SK-N-SH treated with all-trans-retinoic acid at 6 μM for 48 hours (cell line): Measurements from ENCODE around the gene TSGA10IP.

ENCODE experiments used
- ATAC-seq: fragments of 200-7000 bp; cut with Tn5 transposase; 3 replicates; pipeline ENCODE4 v1.9.1; 2020; ENCODE audit warnings: mild to moderate bottlenecking, moderate library complexity
- ARNTL ChIP-seq: fragments of 450-650 bp; formaldehyde crosslinking; IDR thresholded peaks from 2 replicates; pipeline ENCODE4 v1.5.0; 2020; ENCODE audit warnings: low read depth, mild to moderate bottlenecking, moderate library complexity, borderline replicate concordance
- BACH2 ChIP-seq: fragments of 250-450 bp; sonication (Bioruptor Pico); IDR thresholded peaks from 2 replicates; pipeline ENCODE4 v1.9.0; 2021; ENCODE audit warnings: mild to moderate bottlenecking, borderline replicate concordance
- CREB5 ChIP-seq: fragments of 250-450 bp; sonication (Bioruptor Pico); IDR thresholded peaks from 2 replicates; pipeline ENCODE4 v1.5.1; 2020; ENCODE audit warnings: low read depth, mild to moderate bottlenecking, moderate library complexity
- CSDC2 ChIP-seq: fragments of 250-450 bp; sonication (Bioruptor Pico); IDR thresholded peaks from 2 replicates; pipeline ENCODE4 v1.5.0; 2020; ENCODE audit warnings: mild to moderate bottlenecking, moderate library complexity
- CSRNP3 ChIP-seq: fragments of 250-450 bp; sonication (Bioruptor Pico); IDR thresholded peaks from 2 replicates; pipeline ENCODE4 v1.5.1; 2021; ENCODE audit warnings: mild to moderate bottlenecking, moderate library complexity
- ESRRG ChIP-seq: fragments of 250-450 bp; sonication (Bioruptor Pico); IDR thresholded peaks from 2 replicates; pipeline ENCODE4 v1.6.1; 2021; ENCODE audit warnings: mild to moderate bottlenecking
- ISL1 ChIP-seq: fragments of 250-450 bp; sonication (Bioruptor Pico); IDR thresholded peaks from 2 replicates; pipeline ENCODE4 v2.1.2; 2022; ENCODE audit warnings: mild to moderate bottlenecking, moderate library complexity
- OSR1 ChIP-seq: fragments of 250-450 bp; sonication (Bioruptor Pico); IDR thresholded peaks from 2 replicates; pipeline ENCODE4 v1.8.0; 2022; ENCODE audit warnings: moderate library complexity, mild to moderate bottlenecking, inconsistent platforms
- PATZ1 ChIP-seq: fragments of 250-450 bp; sonication (Bioruptor Pico); IDR thresholded peaks from 2 replicates; pipeline ENCODE4 v1.8.0; 2020; ENCODE audit warnings: mild to moderate bottlenecking, moderate library complexity, borderline replicate concordance
- PPARA ChIP-seq: fragments of 250-450 bp; sonication (Bioruptor Pico); IDR thresholded peaks from 2 replicates; pipeline ENCODE4 v1.5.0; 2020; ENCODE audit warnings: mild to moderate bottlenecking, borderline replicate concordance
- RARB ChIP-seq: fragments of 250-450 bp; sonication (Bioruptor Pico); IDR thresholded peaks from 2 replicates; pipeline ENCODE4 v1.8.0; 2021; ENCODE audit warnings: mild to moderate bottlenecking, moderate library complexity
- SNAI2 ChIP-seq: fragments of 250-450 bp; sonication (Bioruptor Pico); IDR thresholded peaks from 2 replicates; pipeline ENCODE4 v1.5.0; 2020; ENCODE audit warnings: mild to moderate bottlenecking, moderate library complexity
- TCF4 ChIP-seq: fragments of 250-450 bp; sonication (Bioruptor Pico); IDR thresholded peaks from 2 replicates; pipeline ENCODE4 v1.8.0; 2021; ENCODE audit warnings: mild to moderate bottlenecking, moderate library complexity, borderline replicate concordance
- TOX ChIP-seq: fragments of 250-450 bp; sonication (Bioruptor Pico); IDR thresholded peaks from 2 replicates; pipeline ENCODE4 v1.8.0; 2021; ENCODE audit warnings: mild to moderate bottlenecking, moderate library complexity, borderline replicate concordance
- TSHZ2 ChIP-seq: fragments of 250-450 bp; sonication (Bioruptor Pico); IDR thresholded peaks from 2 replicates; pipeline ENCODE4 v1.5.0; 2020; ENCODE audit warnings: mild to moderate bottlenecking, moderate library complexity
- ZC3H10 ChIP-seq: fragments of 250-450 bp; sonication (Bioruptor Pico); IDR thresholded peaks from 2 replicates; pipeline ENCODE4 v1.5.1; 2021; ENCODE audit warnings: mild to moderate bottlenecking, moderate library complexity
- ZFP3 ChIP-seq: fragments of 250-450 bp; sonication (Bioruptor Pico); IDR thresholded peaks from 2 replicates; pipeline ENCODE4 v1.5.0; 2020; ENCODE audit warnings: mild to moderate bottlenecking, moderate library complexity
- ZFP30 ChIP-seq: fragments of 450-650 bp; formaldehyde crosslinking; IDR thresholded peaks from 2 replicates; pipeline ENCODE4 v1.5.0; 2022; ENCODE audit warnings: mild to moderate bottlenecking, moderate library complexity
- ZNF565 ChIP-seq: fragments of 450-650 bp; formaldehyde crosslinking; conservative IDR thresholded peaks from 2 replicates; pipeline ENCODE4 v1.5.0; 2020; ENCODE audit warnings: low read depth, mild to moderate bottlenecking, moderate library complexity
- ZNF70 ChIP-seq: fragments of 450-650 bp; formaldehyde crosslinking; IDR thresholded peaks from 2 replicates; pipeline ENCODE4 v1.5.0; 2020; ENCODE audit warnings: mild to moderate bottlenecking, moderate library complexity
- ZNF8 ChIP-seq: fragments of 450-650 bp; formaldehyde crosslinking; IDR thresholded peaks from 2 replicates; pipeline ENCODE4 v1.5.0; 2020; ENCODE audit warnings: mild to moderate bottlenecking, moderate library complexity

The TSGA10IP gene

GRCh38 chr11:65900899-65901180, 44.4 kb upstream of the TSGA10IP start:
- TF ChIP-seq SNAI2 (CRISPR knock-in tag) (no peak), TCF4 (CRISPR knock-in tag) (no peak), ZC3H10 (CRISPR knock-in tag) (no peak), PATZ1 (CRISPR knock-in tag) (no peak), ZNF70 (CRISPR knock-in tag) (no peak), CSDC2 (CRISPR knock-in tag) (no peak), PPARA (CRISPR knock-in tag) (no peak), BACH2 (CRISPR knock-in tag) (no peak), TOX (CRISPR knock-in tag) (no peak), OSR1 (CRISPR knock-in tag) (no peak), CSRNP3 (CRISPR knock-in tag) (no peak), ZFP3 (CRISPR knock-in tag) (no peak), TSHZ2 (CRISPR knock-in tag) (no peak), ESRRG (CRISPR knock-in tag) (no peak), ARNTL (CRISPR knock-in tag) (no peak), CREB5 (CRISPR knock-in tag) (no peak), ZFP30 (CRISPR knock-in tag) (no peak), ZNF8 (CRISPR knock-in tag) (no peak)
- no peak for ATAC-seq

GRCh38 chr11:65903068-65903481, 42.2 kb upstream of the TSGA10IP start:
- TF ChIP-seq ZNF70 (CRISPR knock-in tag): no peak
- peak; percentile 41 for ATAC-seq

DNA sequence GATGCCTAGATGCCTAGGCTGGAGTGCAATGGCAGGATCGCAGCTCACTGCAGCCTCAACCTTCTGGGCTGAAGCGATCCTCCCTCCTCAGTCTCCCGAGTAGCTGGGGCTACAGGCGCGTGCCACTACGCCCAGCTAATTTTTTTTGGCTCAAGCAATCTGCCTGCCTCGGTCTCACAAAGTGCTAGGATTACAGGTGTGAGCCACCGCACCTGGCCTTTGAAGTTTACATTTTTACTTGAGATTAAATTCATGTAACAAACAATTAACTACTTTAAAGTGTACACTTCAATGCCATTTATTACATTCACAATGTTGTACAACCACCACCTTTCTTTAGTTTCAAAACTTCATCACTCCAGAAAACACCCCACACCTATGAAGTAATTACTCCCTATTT, 41.6 kb upstream of the TSGA10IP start:
- TF ChIP-seq ZNF565 (CRISPR knock-in tag) (no peak), RARB (CRISPR knock-in tag) (no peak), CSRNP3 (CRISPR knock-in tag) (no peak), ARNTL (CRISPR knock-in tag) (no peak), PPARA (CRISPR knock-in tag) (no peak), TCF4 (CRISPR knock-in tag) (no peak), OSR1 (CRISPR knock-in tag) (no peak), TOX (CRISPR knock-in tag) (no peak)

GRCh38 chr11:65906602-65907001, 38.7 kb upstream of the TSGA10IP start:
- ATAC-seq: no peak
- TF ChIP-seq BACH2 (CRISPR knock-in tag) (no peak), CSDC2 (CRISPR knock-in tag) (no peak), ZC3H10 (CRISPR knock-in tag) (no peak), TSHZ2 (CRISPR knock-in tag) (no peak), OSR1 (CRISPR knock-in tag) (no peak), ISL1 (CRISPR knock-in tag) (no peak)
- TF ChIP-seq, all 23 proteins: peak for 0

More for the DNA sequence above, 41.6 kb upstream of the TSGA10IP start:
- ATAC-seq: no peak
